Upper lobe of right lung (tissue), 1 donor: ENCODE results near the gene TTPAL. TPM values are rescaled to one million over a fixed set of nuclear protein-coding genes. Genes with fewer than 3 reads are reported as not detected.

Experiments used
- ATAC-seq: fragments of 200-7000 bp; cut with Tn5 transposase; one replicate; pipeline ENCODE4 v1.9.1; 2020; ENCODE audit warnings: mild to moderate bottlenecking, moderate library complexity
- DNase-seq: peaks from one replicate; pipeline ENCODE4 v3.0.0-alpha.2; 2020
- H3K27ac ChIP-seq: fragments of 200-600 bp; one replicate; pipeline ENCODE4 v1.8.0; 2022
- H3K27me3 ChIP-seq: fragments of 200-600 bp; one replicate; pipeline ENCODE4 v1.8.0; 2022; ENCODE audit warnings: mild to moderate bottlenecking
- H3K36me3 ChIP-seq: fragments of 200-600 bp; one replicate; pipeline ENCODE4 v1.8.0; 2022
- H3K4me1 ChIP-seq: fragments of 200-600 bp; one replicate; pipeline ENCODE4 v1.8.0; 2022
- H3K4me3 ChIP-seq: fragments of 200-600 bp; one replicate; pipeline ENCODE4 v1.8.0; 2022; ENCODE audit warnings: mild to moderate bottlenecking
- H3K9me3 ChIP-seq: fragments of 200-600 bp; one replicate; pipeline ENCODE4 v1.8.0; 2022
- CTCF ChIP-seq: fragments of 200-600 bp; IDR thresholded peaks from one replicate; pipeline ENCODE4 v1.8.0; 2022; ENCODE audit warnings: antibody characterized with exemption
- intact Hi-C: fragments of 100-400 bp; cut with DNase I; formaldehyde crosslinking; loops from one replicate; pipeline ENCODE4 v1.11.0; 2022
- total RNA-seq: library from RNA; stranded (reverse); fragmentation: NEBNext Ultra II Directional; extraction: Animal tissue kit (Norgen Biotek cat#: 25700); gene quantifications from one replicate; pipeline ENCODE4 v1.2.1, GENCODE V29; 2021
- donor health status: DM: no; HTN: yes; CAD: no; lungs with severe emphysema.

The TTPAL gene
- total RNA-seq, 1 donor from 2014 or later: 8.0 TPM

GRCh38 chr20:44454306-44454963 lies 21.2 kb upstream of the TTPAL start:
- H3K4me3 ChIP-seq: no peak overlapping the region
- H3K36me3 ChIP-seq: no peaks in the 10 kb centered on the region
- H3K4me1 ChIP-seq: no peaks in the 10 kb centered on the region
- no peak for ATAC-seq
- TF ChIP-seq CTCF: no peak
- intact Hi-C loops: no loop called here
- H3K27me3 ChIP-seq: no peaks in the 10 kb centered on the region
- H3K27ac ChIP-seq: no peak overlapping the region
- no peaks in the 10 kb centered on the region for H3K9me3 ChIP-seq
- DNase-seq: no peak

GRCh38 chr20:44455126-44455525 lies 20.5 kb upstream of the TTPAL start:
- ATAC-seq: peak; percentile 37
- intact Hi-C loops: no loop called here
- TF ChIP-seq CTCF: no peak
- H3K9me3 ChIP-seq: no peaks in the 10 kb centered on the region
- no peaks in the 10 kb centered on the region for H3K4me1 ChIP-seq
- H3K27me3 ChIP-seq: no peaks in the 10 kb centered on the region
- no peaks in the 10 kb centered on the region for H3K36me3 ChIP-seq
- DNase-seq: no peak
- H3K27ac ChIP-seq: no peak overlapping the region
- H3K4me3 ChIP-seq: no peak overlapping the region

- H3K36me3 ChIP-seq: no peaks in the 10 kb centered on the region
These were observed 19.1 kb upstream of the TTPAL start for GRCh38 chr20:44456611-44457010.

GRCh38 chr20:44457016-44457415 lies 18.7 kb upstream of the TTPAL start:
- Histone ChIP-seq H3K4me1 (no peaks in the 10 kb centered on the region), H3K4me3 (no peak overlapping the region), H3K36me3 (no peaks in the 10 kb centered on the region), H3K27me3 (no peaks in the 10 kb centered on the region), H3K9me3 (no peaks in the 10 kb centered on the region), H3K27ac (no peak overlapping the region)
- DNase-seq (no peak), ATAC-seq (no peak)
- intact Hi-C loops: no loop called here
- TF ChIP-seq CTCF: no peak

More at GRCh38 chr20:44456611-44457010, 19.1 kb upstream of the TTPAL start:
- Histone ChIP-seq H3K4me1 (no peaks in the 10 kb centered on the region), H3K4me3 (no peak overlapping the region), H3K27ac (no peak overlapping the region), H3K9me3 (no peaks in the 10 kb centered on the region), H3K27me3 (no peaks in the 10 kb centered on the region)
- intact Hi-C loops: no loop called here
- no peak for TF ChIP-seq CTCF
- no peak for DNase-seq
- no peak for ATAC-seq

- intact Hi-C loops: no loop called here
- no peak for DNase-seq
- no peak for TF ChIP-seq CTCF
These were observed 16.4 kb upstream of the TTPAL start for GRCh38 chr20:44459271-44459670.

GRCh38 chr20:44460795-44461141 lies 14.9 kb upstream of the TTPAL start:
- H3K27me3 ChIP-seq: no peaks in the 10 kb centered on the region
- intact Hi-C loops: loop anchor here (10.0 kb wide), 1 partner anchor 66 kb away; no protein-coding TSS in a partner anchor
- no peaks in the 10 kb centered on the region for H3K36me3 ChIP-seq
- H3K4me1 ChIP-seq: no peaks in the 10 kb centered on the region
- no peak overlapping the region for H3K27ac ChIP-seq
- ATAC-seq (peak; percentile 40), DNase-seq (no peak)
- H3K4me3 ChIP-seq: no peak overlapping the region
- H3K9me3 ChIP-seq: no peaks in the 10 kb centered on the region
- TF ChIP-seq CTCF: peak; percentile 47

More at GRCh38 chr20:44459271-44459670, 16.4 kb upstream of the TTPAL start:
- no peak overlapping the region for H3K4me3 ChIP-seq
- no peaks in the 10 kb centered on the region for H3K4me1 ChIP-seq
- no peaks in the 10 kb centered on the region for H3K9me3 ChIP-seq
- ATAC-seq: no peak
- H3K36me3 ChIP-seq: no peaks in the 10 kb centered on the region
- H3K27ac ChIP-seq: no peak overlapping the region
- H3K27me3 ChIP-seq: no peaks in the 10 kb centered on the region
